Astrocyte (in vitro differentiated cells and primary cell): ENCODE measurements around the gene CYP3A7. TPM values are rescaled to one million over a fixed set of nuclear protein-coding genes. Genes with fewer than 3 reads are reported as not detected.

Source experiments
- DNase-seq: peaks from one replicate; pipeline ENCODE4 v3.0.0-alpha.2; 2010; ENCODE audit warnings: low read depth
- FAIRE-seq: peaks from 2 replicates; lab custom pipeline; 2011; peaks lifted over from hg19 to GRCh38; lab: Jason Lieb, UNC
- H2AFZ ChIP-seq: 2 replicates; pipeline ENCODE4 v1.6.0; 2012; ENCODE audit warnings: low read depth, low read length, inconsistent platforms
- H3K27ac ChIP-seq: 2 replicates; pipeline ENCODE4 v1.5.1; 2011; ENCODE audit warnings: low read depth, low read length, inconsistent platforms
- H3K27me3 ChIP-seq: 2 replicates; pipeline ENCODE4 v1.6.0; 2011; ENCODE audit warnings: low read length, inconsistent platforms; ENCODE audit not compliant: insufficient read depth
- H3K36me3 ChIP-seq: 2 replicates; pipeline ENCODE4 v1.5.1; 2011; ENCODE audit warnings: low read length, inconsistent platforms; ENCODE audit not compliant: insufficient read depth
- H3K4me1 ChIP-seq: 2 replicates; pipeline ENCODE4 v1.5.1; 2011; ENCODE audit warnings: low read length, inconsistent platforms; ENCODE audit not compliant: insufficient read depth
- H3K4me2 ChIP-seq: 2 replicates; pipeline ENCODE4 v1.6.0; 2012; ENCODE audit warnings: low read length, inconsistent platforms
- H3K4me3 ChIP-seq: 2 replicates; pipeline ENCODE4 v1.5.1; 2011; ENCODE audit warnings: low read depth, mild to moderate bottlenecking, low read length, inconsistent platforms; ENCODE audit not compliant: insufficient read depth
- H3K79me2 ChIP-seq: 2 replicates; pipeline ENCODE4 v1.6.0; 2012; ENCODE audit warnings: mild to moderate bottlenecking, low read length, inconsistent platforms; ENCODE audit not compliant: insufficient read depth
- H3K9ac ChIP-seq: 2 replicates; pipeline ENCODE4 v1.6.0; 2012; ENCODE audit warnings: mild to moderate bottlenecking, low read length, inconsistent platforms
- H3K9me3 ChIP-seq: 2 replicates; pipeline ENCODE4 v1.5.1; 2012; ENCODE audit warnings: low read depth, mild to moderate bottlenecking, low read length, inconsistent platforms; ENCODE audit not compliant: insufficient read depth
- H4K20me1 ChIP-seq: 2 replicates; pipeline ENCODE4 v1.6.0; 2012; ENCODE audit warnings: low read length, inconsistent platforms; ENCODE audit not compliant: insufficient read depth
- H3K27ac Mint-ChIP-seq: one replicate; pipeline ENCODE4 v1.8.0; 2021; ENCODE audit warnings: mild to moderate bottlenecking, mixed read lengths; ENCODE audit not compliant: unreplicated experiment
- H3K27me3 Mint-ChIP-seq: one replicate; pipeline ENCODE4 v1.8.0; 2021; ENCODE audit warnings: low read depth, mixed read lengths; ENCODE audit not compliant: unreplicated experiment
- H3K36me3 Mint-ChIP-seq: one replicate; pipeline ENCODE4 v1.8.0; 2021; ENCODE audit warnings: low read depth, mixed read lengths; ENCODE audit not compliant: unreplicated experiment
- H3K4me1 Mint-ChIP-seq: one replicate; pipeline ENCODE4 v1.8.0; 2021; ENCODE audit warnings: low read depth, mixed read lengths; ENCODE audit not compliant: unreplicated experiment
- H3K4me3 Mint-ChIP-seq: one replicate; pipeline ENCODE4 v1.8.0; 2021; ENCODE audit warnings: mild to moderate bottlenecking, moderate library complexity, mixed read lengths; ENCODE audit not compliant: unreplicated experiment
- H3K9me3 Mint-ChIP-seq: one replicate; pipeline ENCODE4 v1.8.0; 2021; ENCODE audit warnings: mild to moderate bottlenecking, mixed read lengths; ENCODE audit not compliant: unreplicated experiment
- CTCF ChIP-seq: IDR thresholded peaks from 2 replicates; pipeline ENCODE4 v1.5.1; 2011; ENCODE audit warnings: low read depth, mild to moderate bottlenecking, inconsistent platforms, low read length, moderate library complexity; ENCODE audit not compliant: insufficient read depth
- EZH2 ChIP-seq: IDR thresholded peaks from 2 replicates; pipeline ENCODE4 v1.6.1; 2012; ENCODE audit warnings: mild to moderate bottlenecking, low read length, inconsistent platforms; ENCODE audit not compliant: insufficient read depth
- total RNA-seq: library from RNA; stranded (reverse); gene quantifications from 2 replicates; pipeline ENCODE4 v1.2.1, GENCODE V29; 2021

Gene CYP3A7
- total RNA-seq, 1 donor from 2014 or later: not detected

- DNase-seq: no peak
- Mint-ChIP-seq H3K9me3 (peaks cover under 1% of the 10 kb centered on the region), H3K27me3 (peaks cover 3% of the 10 kb centered on the region), H3K36me3 (no peaks in the 10 kb centered on the region), H3K4me1 (peaks cover 11% of the 10 kb centered on the region), H3K4me3 (no peak overlapping the region), H3K27ac (no peak overlapping the region)
- no peaks in the 10 kb centered on the region for H3K36me3 ChIP-seq
- no peaks in the 10 kb centered on the region for H3K4me1 ChIP-seq
- H3K4me3 ChIP-seq: no peak overlapping the region
- TF ChIP-seq CTCF (no peak), EZH2 (no peak)
- no peak overlapping the region for H2AFZ ChIP-seq
- H3K27me3 ChIP-seq: no peaks in the 10 kb centered on the region
- H4K20me1 ChIP-seq: no peaks in the 10 kb centered on the region
- H3K9me3 ChIP-seq: no peaks in the 10 kb centered on the region
- no peak overlapping the region for H3K9ac ChIP-seq
- no peaks in the 10 kb centered on the region for H3K79me2 ChIP-seq
- no peak for FAIRE-seq
- H3K4me2 ChIP-seq: no peak overlapping the region
- H3K27ac ChIP-seq: no peak overlapping the region
These were observed 5.8 kb upstream of the CYP3A7 start for GRCh38 chr7:99740573-99741440.

- no peaks in the 10 kb centered on the region for H3K36me3 Mint-ChIP-seq
- no peak for FAIRE-seq
These were observed 4.9 kb upstream of the CYP3A7 start for GRCh38 chr7:99739699-99740572.

More at GRCh38 chr7:99739699-99740572, 4.9 kb upstream of the CYP3A7 start:
- Mint-ChIP-seq H3K9me3 (peaks cover 2% of the 10 kb centered on the region), H3K4me3 (no peak overlapping the region), H3K4me1 (peaks cover 11% of the 10 kb centered on the region), H3K27me3 (peaks cover 3% of the 10 kb centered on the region), H3K27ac (no peak overlapping the region)
- no peaks in the 10 kb centered on the region for H3K4me1 ChIP-seq
- H3K36me3 ChIP-seq: no peaks in the 10 kb centered on the region
- no peak overlapping the region for H3K9ac ChIP-seq
- no peaks in the 10 kb centered on the region for H4K20me1 ChIP-seq
- no peaks in the 10 kb centered on the region for H3K9me3 ChIP-seq
- no peak for DNase-seq
- no peaks in the 10 kb centered on the region for H3K79me2 ChIP-seq
- no peak overlapping the region for H3K4me2 ChIP-seq
- H3K4me3 ChIP-seq: no peak overlapping the region
- no peak overlapping the region for H2AFZ ChIP-seq
- no peak overlapping the region for H3K27ac ChIP-seq
- H3K27me3 ChIP-seq: no peaks in the 10 kb centered on the region
- TF ChIP-seq EZH2: no peak
- no peak for TF ChIP-seq CTCF
